ENCODE data around the gene CAPN5. TPM values are rescaled to one million over a fixed set of nuclear protein-coding genes. Genes with fewer than 3 reads are reported as not detected.
A peak's percentile ranks its signal among the peaks of the same experiment; 100 is the strongest.

Gene CAPN5
- polyA plus RNA-seq, 4 donors = 43.8 to 61.1 (median 54.7) TPM

DNA sequence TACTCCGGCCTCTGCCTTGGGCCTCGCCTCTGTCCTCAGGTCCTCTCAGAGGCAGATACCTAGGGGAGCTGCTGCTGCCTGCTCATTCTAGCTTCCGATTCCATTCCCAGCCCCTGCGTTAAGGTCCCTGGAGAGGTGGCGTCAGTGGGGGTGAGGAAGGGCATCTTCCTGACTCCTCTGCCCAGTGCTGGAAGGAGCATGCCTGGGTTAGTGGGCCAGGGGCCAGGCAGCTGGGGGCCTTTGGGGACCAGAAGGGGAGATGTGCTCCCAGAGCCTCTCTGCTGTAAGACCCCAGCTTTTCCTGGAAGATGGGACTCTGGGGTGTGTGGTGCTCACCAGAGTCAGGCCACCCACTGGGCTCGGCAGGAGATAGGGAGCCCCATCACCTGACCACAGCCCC lies 57.7 kb downstream of the CAPN5 start:
- no peaks in the 10 kb centered on the region for H3K9me3 ChIP-seq (ENCODE audit: control insufficient read depth in 2 of 2, insufficient read depth in 1 of 2, low read depth in 1 of 2, low read length in 1 of 2)
- 88 to 93% (median 92%) methylated on average over 6 of the region's 6 CpGs for WGBS, 3 donors
- H3K27me3 ChIP-seq (ENCODE audit: control insufficient read depth in 3 of 3, insufficient read depth in 3 of 3, low read length in 3 of 3) = no peaks in the 10 kb centered on the region
- peaks cover 7 to 64% (median 19%) of the 10 kb centered on the region in 3 donors for H3K36me3 ChIP-seq (ENCODE audit: control insufficient read depth in 3 of 3, insufficient read depth in 2 of 3, low read depth in 1 of 3, low read length in 3 of 3)
- peaks cover 0 to 10% (median 0%) of the 10 kb centered on the region in 3 donors for H3K4me1 ChIP-seq (ENCODE audit: control insufficient read depth in 3 of 3, insufficient read depth in 2 of 3, low read depth in 1 of 3, low read length in 2 of 3)
- H3K27ac ChIP-seq (ENCODE audit: low read depth in 1 of 3, low read length in 2 of 3) = no peak overlapping the region
- no peak overlapping the region for H3K4me3 ChIP-seq (ENCODE audit: low read depth in 1 of 3, low read length in 3 of 3)
- DNase-seq = no peak
- no peak for FAIRE-seq

DNA sequence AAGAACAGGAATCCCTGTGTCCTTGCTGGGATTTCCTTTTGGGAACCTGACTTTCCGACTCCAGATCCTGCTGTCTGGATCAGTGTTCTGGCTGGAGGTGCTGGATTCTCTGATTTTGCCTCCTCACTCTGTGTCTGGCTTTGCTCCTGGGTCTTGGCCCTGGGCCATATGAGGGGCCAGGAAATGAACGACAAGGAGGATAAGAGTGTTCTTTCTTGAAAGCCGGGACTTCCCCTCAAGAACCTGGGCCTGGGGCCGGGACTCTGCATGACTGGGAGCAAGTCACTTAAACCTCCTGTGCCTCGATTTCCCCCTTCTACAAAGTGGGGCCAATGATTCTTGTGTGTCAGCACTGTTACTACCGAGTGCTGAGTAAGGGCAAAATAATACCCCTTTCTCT lies 58.4 kb downstream of the CAPN5 start:
- H3K36me3 ChIP-seq (ENCODE audit: control insufficient read depth in 3 of 3, insufficient read depth in 2 of 3, low read depth in 1 of 3, low read length in 3 of 3) = peaks cover 7 to 61% (median 15%) of the 10 kb centered on the region in 3 donors
- H3K27me3 ChIP-seq (ENCODE audit: control insufficient read depth in 3 of 3, insufficient read depth in 3 of 3, low read length in 3 of 3) = no peaks in the 10 kb centered on the region
- DNase-seq (no peak), FAIRE-seq (no peak)
- 61 to 74% (median 65%) methylated on average over 6 of the region's 6 CpGs for WGBS, 3 donors
- no peaks in the 10 kb centered on the region for H3K9me3 ChIP-seq (ENCODE audit: control insufficient read depth in 2 of 2, insufficient read depth in 1 of 2, low read depth in 1 of 2, low read length in 1 of 2)
- H3K27ac ChIP-seq (ENCODE audit: low read depth in 1 of 3, low read length in 2 of 3) = no peak overlapping the region
- H3K4me3 ChIP-seq (ENCODE audit: low read depth in 1 of 3, low read length in 3 of 3) = no peak overlapping the region
- peaks cover 0 to 17% (median 0%) of the 10 kb centered on the region in 3 donors for H3K4me1 ChIP-seq (ENCODE audit: control insufficient read depth in 3 of 3, insufficient read depth in 2 of 3, low read depth in 1 of 3, low read length in 2 of 3)

DNA sequence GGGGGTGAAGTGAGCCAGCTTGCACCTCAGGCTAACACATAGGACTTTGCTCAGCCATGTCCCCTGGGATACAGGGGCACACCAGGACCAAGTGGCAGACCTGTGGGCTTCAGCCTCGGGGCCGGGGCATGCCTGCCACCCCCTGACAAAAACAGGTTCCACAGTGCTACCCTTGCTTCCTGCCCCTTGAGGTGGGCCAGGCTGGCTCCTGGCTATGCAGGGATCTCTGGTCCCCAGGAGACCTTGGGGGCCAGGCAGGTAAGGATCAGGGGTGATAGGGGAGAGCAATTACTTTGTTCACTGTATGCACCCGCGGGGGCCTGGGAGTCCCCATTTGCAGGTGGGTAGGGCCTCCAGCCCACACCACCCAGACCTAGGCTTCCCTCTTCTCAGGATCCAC lies 58.9 kb downstream of the CAPN5 start:
- H3K4me1 ChIP-seq (ENCODE audit: control insufficient read depth in 3 of 3, insufficient read depth in 2 of 3, low read depth in 1 of 3, low read length in 2 of 3) = peaks cover 0 to 20% (median 0%) of the 10 kb centered on the region in 3 donors
- DNase-seq = no peak

DNA sequence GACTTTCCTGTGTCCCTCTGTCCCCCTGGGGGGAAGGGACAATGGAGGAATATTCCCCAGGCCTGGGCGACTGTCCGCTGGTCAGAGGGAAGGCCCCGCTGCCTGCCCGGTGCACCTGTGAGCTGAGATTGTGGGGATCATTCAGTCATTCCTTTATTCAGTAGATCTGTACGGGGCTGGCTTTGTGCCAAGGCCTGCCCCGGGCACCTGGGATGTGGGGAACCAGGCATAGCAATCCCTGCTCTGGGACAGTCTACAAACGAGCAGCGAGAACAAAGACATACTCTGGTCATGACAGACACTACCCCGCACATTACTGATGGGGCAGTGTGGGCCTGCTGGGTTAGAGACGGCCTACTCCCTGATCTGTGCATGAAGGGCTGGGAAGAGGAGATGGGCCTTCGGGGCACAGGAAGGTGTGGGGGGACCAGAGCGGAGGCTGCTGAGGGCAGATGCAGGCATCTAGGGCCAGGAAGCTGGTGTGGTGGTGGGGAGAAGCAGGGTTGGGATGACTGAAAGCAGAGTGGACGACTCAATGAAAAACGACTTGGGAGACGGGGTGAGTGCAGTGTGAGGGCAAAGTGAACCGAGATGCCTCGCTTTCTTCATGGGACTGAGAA lies 59.5 kb downstream of the CAPN5 start:
- WGBS, 3 donors = 25 to 62% (median 45%) methylated on average over 17 of the region's 17 CpGs
- FAIRE-seq = no peak
- Histone ChIP-seq H3K4me1 (ENCODE audit: control insufficient read depth in 3 of 3, insufficient read depth in 2 of 3, low read depth in 1 of 3, low read length in 2 of 3) (peaks cover 0 to 25% (median 0%) of the 10 kb centered on the region in 3 donors), H3K36me3 (ENCODE audit: control insufficient read depth in 3 of 3, insufficient read depth in 2 of 3, low read depth in 1 of 3, low read length in 3 of 3) (peaks cover 7 to 61% (median 9%) of the 10 kb centered on the region in 3 donors), H3K4me3 (ENCODE audit: low read depth in 1 of 3, low read length in 3 of 3) (no peak overlapping the region), H3K27ac (ENCODE audit: low read depth in 1 of 3, low read length in 2 of 3) (no peak overlapping the region), H3K9me3 (ENCODE audit: control insufficient read depth in 2 of 2, insufficient read depth in 1 of 2, low read depth in 1 of 2, low read length in 1 of 2) (no peaks in the 10 kb centered on the region), H3K27me3 (ENCODE audit: control insufficient read depth in 3 of 3, insufficient read depth in 3 of 3, low read length in 3 of 3) (no peaks in the 10 kb centered on the region)
- no peak for DNase-seq

More for the DNA sequence above, 58.9 kb downstream of the CAPN5 start:
- no peaks in the 10 kb centered on the region for H3K9me3 ChIP-seq (ENCODE audit: control insufficient read depth in 2 of 2, insufficient read depth in 1 of 2, low read depth in 1 of 2, low read length in 1 of 2)
- no peak overlapping the region for H3K4me3 ChIP-seq (ENCODE audit: low read depth in 1 of 3, low read length in 3 of 3)
- WGBS, 3 donors = 63 to 84% (median 63%) methylated on average over 4 of the region's 4 CpGs
- no peak overlapping the region for H3K27ac ChIP-seq (ENCODE audit: low read depth in 1 of 3, low read length in 2 of 3)
- peaks cover 7 to 61% (median 10%) of the 10 kb centered on the region in 3 donors for H3K36me3 ChIP-seq (ENCODE audit: control insufficient read depth in 3 of 3, insufficient read depth in 2 of 3, low read depth in 1 of 3, low read length in 3 of 3)
- H3K27me3 ChIP-seq (ENCODE audit: control insufficient read depth in 3 of 3, insufficient read depth in 3 of 3, low read length in 3 of 3) = no peaks in the 10 kb centered on the region
- no peak for FAIRE-seq

DNA sequence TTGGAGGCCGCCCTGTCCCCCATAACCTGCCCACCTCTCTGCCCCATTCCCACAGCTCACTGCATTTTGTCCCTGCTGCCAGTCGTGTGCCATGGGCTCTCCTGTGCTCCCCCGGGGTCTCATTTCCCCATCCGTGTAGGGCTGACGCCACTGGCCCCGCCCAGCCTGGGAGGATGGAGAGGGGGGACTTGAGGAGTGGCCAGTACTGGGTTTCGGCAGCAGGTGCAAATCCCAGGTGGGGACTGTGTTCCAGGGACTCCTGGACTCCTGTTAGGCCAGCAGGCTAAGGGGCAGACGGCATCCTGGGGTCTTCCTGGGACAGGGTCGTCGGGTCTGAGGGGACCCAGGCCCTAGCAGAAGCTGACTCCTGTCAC lies 60.1 kb downstream of the CAPN5 start:
- H3K4me3 ChIP-seq (ENCODE audit: low read depth in 1 of 3, low read length in 3 of 3) = peak overlapping the region in 2 of 3 donors; percentile 6 to 84
- WGBS, 3 donors = 10 to 16% (median 14%) methylated on average over 8 to 10 of the region's 10 CpGs
- H3K9me3 ChIP-seq (ENCODE audit: control insufficient read depth in 2 of 2, insufficient read depth in 1 of 2, low read depth in 1 of 2, low read length in 1 of 2) = no peaks in the 10 kb centered on the region
- peaks cover 0 to 31% (median 0%) of the 10 kb centered on the region in 3 donors for H3K4me1 ChIP-seq (ENCODE audit: control insufficient read depth in 3 of 3, insufficient read depth in 2 of 3, low read depth in 1 of 3, low read length in 2 of 3)
- no peak for DNase-seq
- peak overlapping the region in 1 of 3 donors; percentile 93 for H3K27ac ChIP-seq (ENCODE audit: low read depth in 1 of 3, low read length in 2 of 3)
- no peak for FAIRE-seq
- peaks cover 5 to 61% (median 7%) of the 10 kb centered on the region in 3 donors for H3K36me3 ChIP-seq (ENCODE audit: control insufficient read depth in 3 of 3, insufficient read depth in 2 of 3, low read depth in 1 of 3, low read length in 3 of 3)
- H3K27me3 ChIP-seq (ENCODE audit: control insufficient read depth in 3 of 3, insufficient read depth in 3 of 3, low read length in 3 of 3) = no peaks in the 10 kb centered on the region

DNA sequence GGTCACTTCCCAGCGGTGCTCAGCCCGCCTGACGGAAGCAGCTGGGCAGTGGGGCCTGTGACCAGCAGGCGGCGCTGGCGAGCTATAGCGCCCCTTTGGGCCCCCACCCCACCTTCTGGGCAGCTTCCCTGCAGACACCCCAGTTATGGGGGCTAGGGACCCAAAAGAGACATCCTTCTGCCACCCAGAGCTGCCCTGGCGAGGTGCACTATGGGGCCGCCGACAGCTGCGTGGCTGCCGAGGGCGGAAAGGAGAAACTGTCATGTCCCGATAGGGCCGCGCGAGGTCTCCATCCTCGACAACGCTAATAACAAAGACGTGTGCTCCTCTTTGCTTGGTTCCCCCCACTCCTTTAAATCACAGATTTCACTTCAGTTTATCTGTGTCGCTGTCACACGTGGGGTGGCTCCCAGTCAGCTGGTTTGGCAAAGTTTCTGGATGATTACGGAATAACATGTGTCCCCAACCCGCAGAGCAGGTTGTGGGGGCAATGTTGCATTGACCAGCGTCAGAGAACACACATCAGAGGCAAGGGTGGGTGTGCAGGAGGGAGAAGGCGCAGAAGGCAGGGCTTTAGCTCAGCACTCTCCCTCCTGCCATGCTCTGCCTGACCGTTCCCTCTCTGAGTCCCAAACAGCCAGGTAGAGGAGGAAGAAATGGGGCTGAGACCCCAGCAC lies 60.6 kb downstream of the CAPN5 start:
- peaks cover 0 to 35% (median 0%) of the 10 kb centered on the region in 3 donors for H3K4me1 ChIP-seq (ENCODE audit: control insufficient read depth in 3 of 3, insufficient read depth in 2 of 3, low read depth in 1 of 3, low read length in 2 of 3)
- H3K27ac ChIP-seq (ENCODE audit: low read depth in 1 of 3, low read length in 2 of 3) = peak overlapping the region in 1 of 3 donors; percentile 93
- DNase-seq (peak; percentile 54 to 87), FAIRE-seq (no peak)
- WGBS, 3 donors = 2 to 4% (median 3%) methylated on average over 26 to 27 of the region's 27 CpGs
- H3K36me3 ChIP-seq (ENCODE audit: control insufficient read depth in 3 of 3, insufficient read depth in 2 of 3, low read depth in 1 of 3, low read length in 3 of 3) = peaks cover 4 to 61% (median 5%) of the 10 kb centered on the region in 3 donors
- H3K9me3 ChIP-seq (ENCODE audit: control insufficient read depth in 2 of 2, insufficient read depth in 1 of 2, low read depth in 1 of 2, low read length in 1 of 2) = no peaks in the 10 kb centered on the region
- peak overlapping the region in 2 of 3 donors; percentile 6 to 84 for H3K4me3 ChIP-seq (ENCODE audit: low read depth in 1 of 3, low read length in 3 of 3)
- no peaks in the 10 kb centered on the region for H3K27me3 ChIP-seq (ENCODE audit: control insufficient read depth in 3 of 3, insufficient read depth in 3 of 3, low read length in 3 of 3)

DNA sequence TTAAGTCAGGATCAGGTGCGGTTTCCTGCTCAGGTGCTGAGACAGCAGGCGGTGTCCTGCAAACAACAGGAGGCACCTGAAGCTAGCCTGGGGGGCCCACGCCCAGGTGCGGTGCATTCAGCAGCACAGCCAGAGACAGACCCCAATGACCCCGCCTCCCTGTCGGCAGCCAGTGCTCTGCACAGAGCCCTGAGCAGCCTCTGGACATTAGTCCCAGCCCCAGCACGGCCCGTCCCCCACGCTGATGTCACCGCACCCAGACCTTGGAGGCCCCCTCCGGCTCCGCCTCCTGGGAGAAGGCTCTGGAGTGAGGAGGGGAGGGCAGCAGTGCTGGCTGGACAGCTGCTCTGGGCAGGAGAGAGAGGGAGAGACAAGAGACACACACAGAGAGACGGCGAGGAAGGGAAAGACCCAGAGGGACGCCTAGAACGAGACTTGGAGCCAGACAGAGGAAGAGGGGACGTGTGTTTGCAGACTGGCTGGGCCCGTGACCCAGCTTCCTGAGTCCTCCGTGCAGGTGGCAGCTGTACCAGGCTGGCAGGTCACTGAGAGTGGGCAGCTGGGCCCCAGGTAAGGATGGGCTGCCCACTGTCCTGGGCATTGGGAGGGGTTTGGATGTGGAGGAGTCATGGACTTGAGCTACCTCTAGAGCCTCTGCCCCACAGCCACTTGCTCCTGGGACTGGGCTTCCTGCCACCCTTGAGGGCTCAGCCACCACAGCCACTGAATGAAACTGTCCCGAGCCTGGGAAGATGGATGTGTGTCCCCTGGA lies 61.3 kb downstream of the CAPN5 start, which contains the start of gene MYO7A:
MYO7A (plus strand) TSS at position 327 of the 772 bp plus-strand sequence. CDS start 2,389 bp downstream, outside the sequence.
- no peak for FAIRE-seq
- H3K36me3 ChIP-seq (ENCODE audit: control insufficient read depth in 3 of 3, insufficient read depth in 2 of 3, low read depth in 1 of 3, low read length in 3 of 3) = peaks cover 0 to 61% (median 4%) of the 10 kb centered on the region in 3 donors
- DNase-seq = peak; percentile 50 to 95
- H3K4me1 ChIP-seq (ENCODE audit: control insufficient read depth in 3 of 3, insufficient read depth in 2 of 3, low read depth in 1 of 3, low read length in 2 of 3) = peaks cover 0 to 40% (median 0%) of the 10 kb centered on the region in 3 donors
- H3K9me3 ChIP-seq (ENCODE audit: control insufficient read depth in 2 of 2, insufficient read depth in 1 of 2, low read depth in 1 of 2, low read length in 1 of 2) = no peaks in the 10 kb centered on the region
- peak within 1 kb of the TSS in 2 of 3 donors; percentile 6 to 84 for H3K4me3 ChIP-seq (ENCODE audit: low read depth in 1 of 3, low read length in 3 of 3)
- H3K27ac ChIP-seq (ENCODE audit: low read depth in 1 of 3, low read length in 2 of 3) = peak within 1 kb of the TSS in 1 of 3 donors; percentile 93
- 13 to 18% (median 16%) methylated on average over 18 to 20 of the region's 20 CpGs for WGBS, 3 donors
- no peaks in the 10 kb centered on the region for H3K27me3 ChIP-seq (ENCODE audit: control insufficient read depth in 3 of 3, insufficient read depth in 3 of 3, low read length in 3 of 3)
